Stimulated activated CD4-positive, alpha-beta T cell treated with anti-CD3 and anti-CD28 coated beads, Interleukin-4, amount 100 ng/mL, for 48 hours (primary cell): Measurements from ENCODE around the gene OSBPL6.
"Not testable (repeated sequence)": the region's sequence is repeated elsewhere in the genome, so short reads cannot be mapped to it uniquely, and the experiment has no call there.

Source experiments
- DNase-seq, 2 donors: peaks; one replicate each; pipeline ENCODE4 v3.0.0-alpha.2; 2020; ENCODE audit warnings: low read depth in 2 of 2

OSBPL6 gene

DNA sequence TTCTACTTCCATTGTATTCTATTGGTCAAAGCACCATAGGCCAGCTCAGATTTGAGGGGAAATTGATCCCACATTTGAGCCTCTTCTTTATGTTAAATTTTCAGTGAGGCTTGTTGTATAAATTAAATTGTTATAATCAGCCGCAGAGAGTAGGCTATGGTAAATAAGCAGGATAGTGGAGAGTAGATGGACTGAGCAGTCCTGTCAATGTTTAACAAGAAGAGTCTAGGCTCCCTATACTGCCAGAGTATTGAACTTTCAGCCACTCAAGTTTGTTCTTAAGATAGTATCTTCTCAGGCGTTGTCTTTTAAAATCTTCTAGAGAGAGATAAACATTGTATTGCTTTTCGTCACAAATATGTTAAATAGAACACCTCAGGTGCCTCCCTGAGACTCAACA, 155.7 kb downstream of the OSBPL6 start:
- DNase-seq: no peak

DNA sequence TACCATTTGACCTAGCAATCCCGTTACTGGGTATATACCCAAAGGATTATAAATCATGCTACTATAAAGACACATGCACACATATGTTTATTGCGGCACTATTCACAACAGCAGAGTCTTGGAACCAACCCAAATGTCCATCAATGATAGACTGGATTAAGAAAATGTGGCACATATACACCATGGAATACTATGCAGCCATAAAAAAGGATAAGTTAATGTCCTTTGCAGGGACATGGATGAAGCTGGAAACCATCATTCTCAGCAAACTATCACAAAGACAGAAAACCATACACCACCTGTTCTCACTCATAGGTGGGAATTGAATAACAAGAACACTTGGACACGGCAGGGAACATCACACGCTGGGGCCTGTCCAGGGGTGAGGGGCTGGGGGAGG, 163.4 kb downstream of the OSBPL6 start:
- not testable (repeated sequence) for DNase-seq

DNA sequence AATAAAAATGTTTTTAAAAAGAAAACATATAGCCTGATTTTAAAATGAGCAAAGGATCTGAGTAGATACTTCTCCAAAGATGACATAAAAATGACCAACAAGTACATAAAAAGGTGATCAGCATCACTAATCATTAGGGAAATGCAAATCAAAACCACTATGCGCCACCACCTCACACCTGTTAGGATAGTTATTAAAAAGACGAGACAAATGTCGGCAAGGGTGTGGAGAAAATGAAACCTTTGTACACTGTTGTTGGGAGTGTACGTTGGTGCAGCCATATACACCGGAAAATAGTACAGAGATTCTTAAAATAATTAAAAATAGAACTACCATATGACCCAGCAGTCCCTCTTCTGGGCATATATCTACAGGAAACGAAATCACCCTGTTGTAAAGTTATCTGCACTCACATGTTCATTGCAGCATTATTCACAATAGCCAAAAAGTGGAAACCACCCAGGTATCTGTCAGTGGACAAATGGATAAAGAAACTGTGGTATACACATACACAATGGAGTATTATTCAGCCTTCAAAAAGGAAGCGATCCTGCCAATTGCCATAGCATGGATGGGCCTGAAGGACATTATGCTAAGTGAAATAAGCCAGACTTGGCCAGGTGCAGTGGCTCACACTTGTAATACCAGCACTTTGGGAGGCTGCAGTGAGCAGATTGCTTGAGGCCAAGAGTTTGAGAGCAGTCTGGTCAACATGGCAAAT, 165.0 kb downstream of the OSBPL6 start:
- no peak for DNase-seq

DNA sequence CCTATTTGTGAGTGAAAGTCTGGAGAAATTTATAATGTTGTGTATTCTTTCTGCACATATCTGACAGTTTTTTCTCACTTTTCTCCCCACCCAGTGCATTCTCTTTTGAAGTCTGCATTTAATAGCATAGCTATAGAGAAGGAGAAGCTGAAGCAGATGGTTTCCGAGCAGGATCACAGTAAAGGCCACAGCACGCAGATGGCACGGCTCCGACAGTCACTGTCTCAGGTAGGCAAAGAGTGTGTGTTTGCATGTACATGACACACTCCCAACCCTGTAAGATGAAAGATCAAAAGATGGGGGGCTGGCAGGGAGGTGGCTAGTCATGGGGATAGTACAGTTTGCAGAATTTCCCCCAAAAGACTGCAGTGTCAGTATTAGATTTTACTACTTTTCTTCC, 167.3 kb downstream of the OSBPL6 start:
- no peak for DNase-seq

DNA sequence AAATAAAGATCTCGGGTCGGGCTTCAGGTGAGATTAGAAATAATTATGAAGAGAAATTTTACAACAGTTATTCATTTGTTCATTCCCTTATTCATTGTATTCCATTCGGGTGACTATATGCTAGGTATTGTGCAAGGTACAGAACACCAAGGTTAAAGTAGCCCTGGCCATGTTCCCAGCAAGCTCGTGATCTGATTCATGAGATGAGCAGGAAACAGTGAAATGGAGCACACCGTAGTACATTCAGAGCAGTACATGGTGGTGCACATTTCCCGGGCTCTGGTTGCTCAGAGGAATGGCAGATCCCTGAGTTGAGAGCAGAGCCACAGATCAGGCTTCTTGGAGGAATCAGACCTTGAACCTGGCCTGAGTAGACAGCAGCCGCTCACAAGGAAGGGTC, 168.9 kb downstream of the OSBPL6 start:
- DNase-seq: no peak

DNA sequence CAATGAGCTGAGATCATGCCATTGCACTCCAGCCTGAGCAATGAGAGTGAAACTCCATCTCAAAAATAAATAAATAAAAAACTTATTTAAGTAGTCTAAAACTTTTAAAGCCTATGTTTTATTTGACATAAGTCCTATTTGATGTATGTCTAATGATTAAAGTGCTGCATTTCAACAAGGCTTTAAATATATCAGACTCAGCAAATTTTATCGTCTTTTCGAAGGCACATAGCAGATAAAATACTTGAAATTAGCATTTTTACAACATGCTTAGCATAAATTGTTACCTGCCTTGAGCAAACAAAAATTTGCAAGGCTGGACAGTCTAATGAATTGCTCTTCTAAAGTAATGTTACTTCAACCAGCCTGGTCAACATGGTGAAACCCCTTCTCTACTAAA, 170.8 kb downstream of the OSBPL6 start:
- DNase-seq: no peak

DNA sequence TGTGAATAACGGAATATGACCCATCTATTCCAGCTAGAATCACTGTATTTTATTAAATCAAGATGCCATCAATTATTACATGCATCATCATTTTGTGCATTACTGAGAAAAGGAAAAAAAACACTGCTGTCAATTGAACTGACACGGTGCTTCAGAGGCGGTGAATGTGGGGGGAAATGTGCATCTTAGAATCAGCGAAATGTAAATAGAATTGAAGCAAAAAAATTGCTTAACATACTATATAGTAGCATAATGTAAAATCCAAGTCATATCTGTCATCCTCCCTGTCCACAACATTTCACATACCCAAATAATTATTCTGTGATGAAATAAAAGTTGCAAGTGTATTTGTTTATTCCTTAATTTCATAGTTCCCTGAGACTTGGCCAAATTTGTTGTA, 172.1 kb downstream of the OSBPL6 start:
- DNase-seq: no peak

DNA sequence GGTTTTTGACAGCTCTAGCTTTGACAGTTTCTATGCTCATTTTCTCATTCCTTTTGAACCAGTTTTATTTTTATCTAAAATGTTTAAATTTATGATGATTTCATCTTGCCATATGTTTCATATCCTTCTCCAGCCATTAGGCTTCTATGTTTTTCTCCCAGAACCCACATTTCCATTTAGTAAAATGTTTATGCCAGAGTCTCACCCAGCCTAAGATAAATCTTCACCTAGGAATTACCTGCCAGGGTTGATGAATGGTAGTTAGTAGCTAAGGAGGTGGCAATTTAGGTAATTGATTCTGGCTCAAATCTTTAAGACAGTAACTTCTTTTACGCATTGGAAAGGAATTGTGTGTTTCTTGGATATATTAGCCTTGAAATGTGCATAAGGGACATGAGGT, 173.0 kb downstream of the OSBPL6 start:
- DNase-seq: no peak

DNA sequence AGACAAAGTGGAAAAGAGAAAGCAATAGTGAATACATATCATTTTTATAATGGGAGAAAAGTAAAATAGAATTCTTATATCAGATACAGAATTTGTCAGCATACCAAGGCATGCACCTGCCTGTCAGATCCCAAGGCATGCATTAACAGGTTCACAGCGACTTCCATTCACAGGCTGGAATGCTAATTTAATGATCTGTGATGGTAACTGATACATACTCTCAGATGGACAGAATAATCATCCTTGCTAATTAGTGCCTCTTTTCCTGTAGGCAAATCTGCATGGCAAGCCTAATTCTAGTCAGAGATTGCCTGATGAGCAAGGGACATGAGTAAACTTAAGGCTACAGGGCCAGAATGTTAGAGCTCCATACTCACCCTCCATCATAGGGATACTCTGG, 180.6 kb downstream of the OSBPL6 start:
- no peak for DNase-seq

DNA sequence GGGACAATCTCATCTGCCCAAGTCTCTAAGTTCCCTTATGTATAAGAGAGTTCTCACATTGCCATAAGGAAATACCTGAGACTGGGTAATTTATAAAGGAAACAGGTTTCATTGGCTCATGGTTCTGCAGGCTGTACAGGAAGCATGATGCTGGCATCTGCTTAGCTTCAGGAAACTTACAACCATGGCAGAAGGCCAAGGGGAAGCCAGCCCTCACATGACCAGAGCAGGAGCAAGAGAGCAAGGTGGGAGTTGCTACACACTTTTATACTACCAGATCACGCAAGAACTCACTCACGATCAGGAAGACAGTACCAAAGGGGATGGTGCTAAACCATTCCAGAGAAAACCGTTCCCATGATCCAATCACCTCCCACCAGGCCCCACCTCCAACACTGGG, 182.7 kb downstream of the OSBPL6 start:
- no peak for DNase-seq

DNA sequence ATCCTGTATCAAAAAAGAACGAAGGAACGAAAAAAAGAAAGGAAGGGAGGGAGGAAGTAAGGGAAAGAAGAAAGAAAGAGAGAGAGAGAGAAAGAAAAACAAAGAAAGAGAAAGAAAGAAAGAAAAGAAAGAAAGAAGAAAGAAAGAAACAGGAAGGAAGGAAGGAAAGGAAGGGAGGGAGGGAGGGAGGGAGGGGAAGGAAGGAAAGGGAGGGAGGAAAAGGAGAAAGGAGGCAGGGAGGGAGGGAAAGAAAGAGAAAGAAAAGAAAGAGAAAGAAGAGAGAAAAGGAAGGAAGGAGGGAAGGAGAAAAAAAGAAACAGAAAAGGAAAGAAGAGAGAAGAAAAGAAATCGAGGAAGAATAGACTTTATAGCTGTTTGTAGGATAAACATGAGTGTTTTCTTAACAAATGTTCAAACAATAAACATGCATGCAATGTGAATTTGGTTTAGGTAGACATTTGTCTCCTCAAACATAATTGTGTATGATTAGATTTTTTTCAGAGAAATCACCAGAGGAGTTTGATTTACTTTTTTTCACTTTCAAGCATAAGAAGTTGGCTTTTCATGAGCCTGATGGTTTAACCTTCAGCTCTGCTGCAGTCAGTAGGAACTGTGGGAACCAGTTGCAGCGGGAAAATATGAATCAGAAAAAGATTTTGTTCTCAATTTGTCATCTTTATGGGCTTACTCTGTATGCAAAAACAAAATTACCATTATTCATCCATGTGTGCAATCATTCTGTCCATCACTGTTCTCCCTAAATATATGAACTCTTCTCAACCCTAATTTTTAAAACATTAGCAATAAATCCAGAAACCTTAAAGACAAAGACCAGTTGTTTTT, 185.1 kb downstream of the OSBPL6 start:
- DNase-seq: no peak

DNA sequence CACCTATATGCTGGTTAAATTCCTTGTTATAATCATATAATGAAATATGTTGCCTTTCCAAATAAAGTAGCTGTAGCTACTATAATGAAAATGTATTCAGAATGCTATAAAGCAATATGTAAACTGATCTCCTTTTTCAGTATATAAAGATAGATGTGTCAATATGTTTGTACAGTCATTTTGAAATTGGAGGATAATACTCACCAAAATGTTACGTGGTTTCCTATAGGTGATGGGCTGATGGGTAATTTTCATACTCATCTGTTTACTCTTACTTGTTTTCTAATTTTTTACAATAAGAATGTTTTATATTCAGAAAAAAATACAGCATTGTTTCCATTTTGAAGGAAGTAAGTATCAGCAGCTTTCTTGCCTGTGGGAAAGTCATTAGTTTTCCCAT, 186.5 kb downstream of the OSBPL6 start:
- DNase-seq: no peak

DNA sequence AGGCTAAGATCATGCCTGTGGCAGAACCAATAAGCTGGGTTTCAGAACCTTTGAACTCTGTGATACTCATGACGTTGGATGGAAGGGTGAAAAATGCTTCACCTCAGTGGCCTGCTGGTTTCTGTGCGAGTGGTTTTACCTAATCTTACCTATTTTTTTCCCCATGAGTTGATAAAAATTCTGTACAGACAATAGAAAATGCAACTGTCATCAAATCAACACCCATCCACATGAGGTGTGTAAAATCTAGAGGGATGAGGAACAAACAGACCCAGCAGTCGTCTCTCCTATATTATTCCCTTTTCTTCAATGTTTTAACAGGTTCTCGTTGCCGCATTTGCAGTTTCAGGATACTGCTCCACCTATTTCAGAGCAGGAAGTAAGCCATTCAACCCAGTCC, 189.4 kb downstream of the OSBPL6 start:
- no peak for DNase-seq

DNA sequence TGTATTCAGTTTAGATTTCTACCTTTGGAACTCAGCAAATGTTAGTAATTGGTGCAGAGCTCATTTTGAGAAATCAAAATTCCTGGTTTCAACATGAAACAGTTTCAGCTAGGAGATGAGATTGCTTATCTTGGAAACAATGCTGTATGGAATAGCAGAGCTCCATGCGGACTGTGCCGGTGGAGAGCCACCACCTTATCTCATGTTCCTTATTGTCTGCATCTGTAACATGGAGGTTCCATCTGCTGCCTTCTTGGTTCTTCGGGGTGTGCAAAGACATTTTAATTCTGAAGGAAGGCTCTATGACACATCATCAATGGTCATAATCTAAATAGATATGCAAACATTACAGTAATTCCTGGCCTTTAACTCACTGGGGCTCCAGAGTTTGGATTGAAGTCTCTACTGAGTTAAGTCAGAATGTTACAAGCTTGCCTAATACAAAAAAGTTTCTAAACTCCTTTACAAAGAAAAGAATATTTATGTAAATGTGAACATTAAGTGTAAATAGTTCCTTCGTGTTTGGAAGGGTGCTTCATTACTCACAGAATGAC, 191.4 kb downstream of the OSBPL6 start:
- no peak for DNase-seq

DNA sequence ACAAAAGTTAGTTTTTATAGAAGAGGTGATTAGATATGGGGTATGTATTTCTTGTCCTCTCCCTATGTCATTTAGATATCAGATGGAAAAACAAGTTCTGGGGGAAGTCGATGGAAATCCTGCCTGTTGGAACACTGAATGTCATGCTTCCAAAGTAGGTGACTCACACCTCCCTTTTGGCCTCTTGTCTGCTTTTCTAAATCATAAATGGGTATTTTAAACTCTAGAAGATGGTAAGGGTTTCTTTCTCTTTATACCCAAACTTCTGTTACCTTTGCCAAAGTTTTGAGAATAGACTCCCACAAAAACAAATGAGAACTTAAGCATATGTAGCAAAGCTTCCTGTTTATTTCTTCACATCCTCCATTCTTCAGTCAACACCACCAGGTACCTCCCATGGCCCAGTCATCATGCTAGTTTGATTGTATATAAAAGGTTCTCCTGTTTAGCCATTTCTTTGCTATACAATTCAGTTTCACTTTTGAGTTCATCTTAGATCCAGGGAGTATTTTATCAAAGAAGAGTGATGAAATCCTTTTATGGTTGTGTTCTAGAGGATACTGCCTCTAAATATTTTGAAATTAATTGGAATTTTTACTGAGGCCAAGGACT, 192.8 kb downstream of the OSBPL6 start:
- DNase-seq: no peak

DNA sequence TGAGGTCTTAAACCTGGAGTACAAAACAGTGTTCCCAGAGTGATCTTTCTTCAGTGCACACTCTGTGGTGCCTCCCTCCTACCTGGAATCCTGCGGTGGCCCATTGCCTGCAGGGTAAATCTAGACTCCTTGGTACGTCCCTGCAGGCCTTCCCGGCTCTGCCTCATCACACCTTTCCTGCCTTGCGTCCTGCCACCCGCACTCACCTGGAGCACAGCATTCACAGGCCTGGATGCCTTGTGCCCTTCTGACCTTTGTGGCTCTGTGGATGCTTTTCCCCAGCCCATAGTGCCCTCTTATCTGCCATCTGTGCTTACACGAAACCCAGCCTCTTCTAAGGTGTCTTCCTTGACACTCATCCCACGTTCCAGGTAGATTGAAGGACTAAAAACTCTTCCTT, 194.0 kb downstream of the OSBPL6 start:
- DNase-seq: no peak

DNA sequence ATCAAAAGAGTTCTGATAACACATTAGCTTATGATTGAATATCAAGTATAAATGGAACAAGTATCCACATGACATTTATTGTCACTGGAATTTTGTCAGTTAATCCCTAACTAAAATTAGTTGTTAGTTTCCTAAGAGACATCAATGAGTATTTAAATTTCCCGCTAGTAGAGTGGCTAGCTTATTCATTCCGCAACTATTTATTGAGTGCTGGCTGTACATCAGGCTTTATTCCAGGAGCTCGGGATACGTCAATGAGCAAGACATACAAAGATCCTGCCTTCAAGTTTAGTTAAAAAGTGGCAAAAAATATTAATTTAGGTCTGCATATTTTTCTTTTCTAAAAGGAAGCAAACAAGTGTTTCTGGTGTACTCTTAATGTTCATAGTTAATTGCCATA, 197.4 kb downstream of the OSBPL6 start:
- no peak for DNase-seq

DNA sequence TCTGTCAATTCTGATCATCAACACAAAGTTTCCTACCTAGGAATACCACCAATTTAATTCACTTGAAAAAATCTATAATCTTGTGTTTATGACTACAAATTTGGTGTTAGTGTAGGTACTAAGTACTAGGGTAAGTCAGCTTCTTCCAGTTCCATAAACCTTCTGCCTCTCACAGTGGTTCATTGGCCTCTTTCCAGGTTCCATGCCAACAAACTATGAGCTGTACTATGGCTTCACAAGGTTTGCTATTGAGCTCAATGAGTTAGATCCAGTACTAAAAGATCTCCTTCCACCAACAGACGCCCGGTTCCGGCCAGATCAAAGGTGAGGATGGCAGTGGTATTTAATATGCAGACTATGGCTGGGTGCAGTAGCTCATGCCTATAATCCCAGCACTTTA, 197.9 kb downstream of the OSBPL6 start:
- DNase-seq: no peak

DNA sequence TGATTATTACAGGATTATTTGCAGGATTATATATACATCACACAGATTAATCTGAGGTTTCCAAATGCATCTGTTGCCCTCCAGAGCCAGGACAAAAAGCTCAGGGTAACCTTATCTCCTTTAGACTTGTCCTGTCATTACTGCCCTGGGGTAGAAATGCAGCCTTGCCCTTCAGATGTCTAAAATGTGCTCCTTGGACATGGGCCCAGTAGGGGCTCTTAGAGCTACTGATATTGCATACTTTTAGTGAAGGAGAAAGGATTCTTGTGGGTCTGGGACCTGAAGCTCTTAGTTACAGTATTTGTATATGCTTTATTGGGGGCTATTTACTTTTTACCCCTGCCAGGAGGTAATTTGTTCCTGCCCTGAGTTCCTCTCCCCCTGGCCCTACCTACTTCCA, 200.5 kb downstream of the OSBPL6 start:
- no peak for DNase-seq

DNA sequence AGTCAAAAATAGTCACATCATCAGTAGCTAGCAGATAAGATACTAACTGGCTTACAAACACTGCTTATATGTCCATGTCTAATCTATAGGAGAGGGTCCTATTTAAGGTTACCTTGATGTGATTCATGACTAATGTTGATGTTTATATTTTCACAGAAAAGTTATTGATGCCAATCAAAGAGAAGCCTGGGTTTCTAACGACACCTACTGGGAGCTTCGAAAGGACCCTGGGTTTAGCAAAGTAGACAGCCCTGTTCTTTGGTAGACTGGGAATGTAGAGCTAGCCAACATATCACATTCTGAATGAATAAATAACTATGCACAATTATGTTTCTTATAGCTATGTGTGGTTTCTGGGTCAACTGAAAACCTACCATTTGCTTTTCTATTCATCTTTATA, 201.0 kb downstream of the OSBPL6 start:
- DNase-seq: no peak

DNA sequence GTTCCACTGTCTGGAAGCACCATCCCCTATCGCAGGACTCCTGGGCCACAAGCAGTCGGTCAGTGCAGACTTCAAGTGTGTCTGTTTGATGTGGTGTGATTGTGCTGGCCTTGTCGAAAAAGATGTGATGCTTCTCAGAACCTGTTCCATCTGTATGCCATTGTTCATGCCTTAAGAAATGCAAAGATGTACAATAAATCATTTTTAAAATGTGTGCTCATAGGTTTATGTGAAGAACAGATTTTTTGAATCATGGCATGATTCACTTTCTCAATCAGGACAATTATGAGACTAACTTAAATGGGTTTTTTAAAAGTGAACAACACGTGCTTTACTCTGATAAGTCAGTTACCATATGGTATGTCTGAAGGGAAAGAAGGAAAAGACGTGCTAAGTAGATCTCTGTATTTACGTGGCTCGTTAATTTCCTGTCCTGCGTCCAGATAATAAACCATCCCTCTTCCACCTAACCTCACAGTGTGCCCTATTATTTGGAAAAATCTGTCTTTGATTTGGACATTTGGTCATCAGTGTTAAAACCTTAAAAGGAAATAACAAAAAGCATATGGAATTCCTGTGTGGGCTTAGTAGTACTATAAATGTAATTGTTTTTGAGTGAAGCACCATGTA, 201.7 kb downstream of the OSBPL6 start:
- no peak for DNase-seq

DNA sequence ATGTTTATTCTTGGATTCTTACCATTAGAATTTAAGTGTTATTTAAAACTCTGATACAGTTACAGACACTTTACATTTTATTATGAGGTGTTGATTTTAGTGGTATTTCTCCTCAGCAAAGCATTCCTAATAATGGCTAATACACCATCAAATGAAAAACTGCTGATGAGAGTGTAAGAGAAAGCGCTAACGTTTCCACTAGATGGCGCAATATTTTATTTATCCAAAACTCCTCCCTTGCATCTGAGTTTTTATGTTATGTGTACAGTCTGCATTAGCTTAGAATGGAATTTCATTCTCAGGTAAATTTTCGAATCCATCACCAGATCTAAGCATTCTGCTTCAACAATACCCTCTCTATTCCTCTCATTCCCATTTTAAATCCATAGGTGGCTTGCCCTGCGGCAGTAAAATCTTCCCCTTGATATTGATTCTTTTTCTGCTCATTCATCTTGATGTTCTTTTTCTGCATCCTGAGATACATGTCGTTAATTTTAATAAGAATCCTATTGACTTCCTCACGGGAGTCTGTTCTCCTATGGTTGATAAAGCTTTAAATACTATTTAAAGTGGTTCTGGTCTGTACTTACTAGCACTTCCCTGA, 202.8 kb downstream of the OSBPL6 start:
- no peak for DNase-seq
